Tibial nerve (tissue), 4 donors: Measurements from ENCODE around the gene NKTR.

ENCODE experiments used
- CTCF ChIP-seq, 5 experiments: fragments of 200-600 bp in 3 of 5; fragments of 450-650 bp in 2 of 5; sonication (generic) in 3 of 5; IDR thresholded peaks; one replicate each; pipeline ENCODE4 v1.5.1; 2016 to 2019; ENCODE audit warnings: antibody characterized with exemption in 5 of 5, mild to moderate bottlenecking in 3 of 5, moderate library complexity in 2 of 5
- EP300 ChIP-seq, 2 donors: sonication (generic); formaldehyde crosslinking; IDR thresholded peaks; one replicate each; pipeline ENCODE4 v1.6.1; 2017; ENCODE audit warnings: antibody characterized with exemption in 2 of 2, mild to moderate bottlenecking in 1 of 2
- POLR2A ChIP-seq, 2 donors: fragments of 450-650 bp; IDR thresholded peaks; one replicate each; pipeline ENCODE4 v1.6.1; 2017; ENCODE audit warnings: antibody characterized with exemption in 2 of 2, mild to moderate bottlenecking in 2 of 2, moderate library complexity in 2 of 2

- TF ChIP-seq POLR2A (IDR thresholded peaks at IDR 0.05) (no peak), CTCF (IDR thresholded peaks at IDR 0.05) (no peak), EP300 (IDR thresholded peaks at IDR 0.05) (no peak)
Measured at GRCh38 chr3:42694366-42694765, 93.9 kb downstream of the NKTR start.
